Activated effector memory CD4-positive, alpha-beta T cell treated with anti-CD3 and anti-CD28 coated beads, Interleukin-2, amount 50 U/mL, for 16 hours (primary cell): ENCODE measurements around the gene CFAP99.

Experiments used
- DNase-seq: peaks from one replicate; pipeline ENCODE4 v3.0.0-alpha.2; 2020

The CFAP99 gene

DNA sequence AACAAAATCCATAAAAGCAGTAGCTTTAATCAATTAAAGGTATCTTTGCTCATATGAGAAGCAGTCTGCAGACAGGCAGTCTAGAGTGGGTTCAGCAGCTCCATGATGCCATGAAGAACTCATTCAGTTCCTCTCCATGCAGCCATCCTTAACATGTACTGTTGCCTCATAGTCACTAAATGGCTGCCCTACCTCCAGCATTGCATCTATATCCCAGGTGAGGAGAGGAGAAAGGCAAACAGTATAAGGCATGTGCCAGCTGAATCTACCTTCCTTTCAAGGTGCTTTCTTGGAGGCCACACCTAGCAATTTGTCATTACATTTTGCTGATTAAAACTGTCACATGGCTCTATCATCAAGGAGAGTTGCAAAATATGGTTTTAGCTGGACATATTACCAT, 13.2 kb downstream of the CFAP99 start:
- no peak for DNase-seq

DNA sequence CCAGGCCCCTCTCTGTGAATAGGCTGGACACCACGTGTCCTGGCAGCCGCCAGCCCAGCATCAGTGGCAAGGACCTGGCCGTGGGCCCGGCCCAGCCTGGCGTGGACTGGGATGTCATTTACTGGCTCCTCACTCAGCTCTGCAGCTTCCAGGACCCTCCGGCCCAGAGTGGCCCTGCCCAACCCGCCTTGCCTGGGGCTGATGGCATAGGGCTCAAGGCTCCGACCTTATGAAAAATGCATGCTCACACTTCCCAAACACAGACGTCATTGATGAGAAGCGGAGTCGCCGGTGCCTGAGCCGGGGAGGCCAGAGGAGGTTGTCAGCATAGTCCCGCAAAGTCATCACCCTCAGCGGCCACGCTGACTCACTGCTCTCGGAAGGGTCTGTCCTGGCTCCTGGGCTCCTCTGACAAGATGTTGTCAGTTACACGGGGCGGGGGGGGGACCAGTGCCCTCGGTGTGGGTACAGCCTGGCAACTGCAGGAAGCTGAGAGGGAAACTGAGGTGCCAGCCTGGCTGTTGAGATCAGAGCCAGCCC, 14.3 kb downstream of the CFAP99 start:
- DNase-seq: no peak

DNA sequence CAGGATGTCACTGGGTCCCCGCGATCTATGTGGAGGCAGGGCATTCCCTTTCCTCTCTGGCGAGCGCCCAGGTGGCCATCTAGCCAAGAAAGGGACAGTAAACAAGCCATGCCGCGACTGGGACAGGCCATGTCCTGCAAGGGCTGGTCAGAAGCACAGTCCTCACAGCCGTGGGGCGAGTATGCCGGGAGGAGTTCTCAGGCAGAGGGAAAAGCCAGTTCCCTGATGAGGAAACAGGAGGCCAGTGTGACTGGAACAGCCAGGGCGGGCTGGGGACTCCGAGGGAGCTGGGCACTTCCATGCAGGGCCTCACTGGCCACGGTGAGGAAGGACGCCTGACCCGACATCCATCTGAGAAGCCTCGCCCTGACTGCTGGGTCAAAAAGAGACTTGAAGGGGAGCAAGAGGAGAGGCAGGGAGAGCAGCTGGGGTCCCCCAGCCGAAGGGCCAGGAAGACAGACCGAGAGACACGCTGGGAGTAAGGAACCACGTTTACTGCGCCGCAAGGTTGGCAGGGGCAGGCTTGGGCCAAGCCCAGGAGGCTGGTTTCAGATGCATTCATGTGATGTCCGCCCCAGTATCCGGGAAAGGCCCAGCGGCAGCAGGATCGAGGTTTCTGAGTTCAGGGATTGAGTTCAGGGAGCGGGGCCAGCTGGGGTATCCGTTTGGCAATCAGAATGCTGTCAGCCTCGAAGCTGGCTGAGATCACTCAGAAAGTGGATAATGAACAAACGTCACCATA, 15.0 kb downstream of the CFAP99 start:
- DNase-seq: no peak

DNA sequence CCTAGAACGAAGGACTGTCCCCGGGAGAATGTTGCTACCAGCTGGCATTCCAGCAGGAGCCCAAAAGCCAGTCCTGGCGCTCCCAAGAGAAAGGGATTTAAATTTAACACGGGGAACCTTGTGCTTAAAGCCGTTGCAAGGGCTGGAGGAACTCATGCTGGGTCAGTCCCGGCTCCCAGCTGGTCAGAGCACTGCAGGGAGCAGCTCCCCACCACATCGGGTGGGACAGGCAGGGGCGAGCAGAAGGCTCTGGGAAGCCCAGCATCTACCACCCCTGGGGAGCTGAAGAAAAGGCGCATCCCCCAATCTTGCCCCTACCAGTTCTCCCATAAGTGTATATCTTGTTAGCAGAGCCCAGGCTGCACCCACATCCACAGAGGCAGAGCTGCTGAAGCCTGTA, 15.7 kb downstream of the CFAP99 start:
- no peak for DNase-seq

DNA sequence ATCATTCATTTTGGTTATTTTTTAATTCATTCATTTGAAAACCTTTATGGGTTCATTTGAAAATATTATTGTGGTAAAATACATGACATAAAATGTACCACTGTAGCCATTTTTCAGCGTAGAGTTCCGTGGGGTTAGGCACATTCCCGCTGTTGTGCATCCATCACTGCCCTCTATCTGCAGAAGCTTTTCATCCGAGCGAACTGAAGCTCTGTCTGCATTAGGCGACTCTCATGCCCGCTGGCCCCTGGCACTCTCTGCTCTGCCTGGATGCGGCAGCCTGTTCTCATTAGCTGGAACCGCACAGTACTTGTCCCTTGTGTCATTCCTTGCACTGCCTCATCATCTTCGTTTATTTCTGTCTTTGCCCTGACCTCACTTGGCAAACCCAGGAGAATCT, 17.5 kb downstream of the CFAP99 start:
- no peak for DNase-seq

DNA sequence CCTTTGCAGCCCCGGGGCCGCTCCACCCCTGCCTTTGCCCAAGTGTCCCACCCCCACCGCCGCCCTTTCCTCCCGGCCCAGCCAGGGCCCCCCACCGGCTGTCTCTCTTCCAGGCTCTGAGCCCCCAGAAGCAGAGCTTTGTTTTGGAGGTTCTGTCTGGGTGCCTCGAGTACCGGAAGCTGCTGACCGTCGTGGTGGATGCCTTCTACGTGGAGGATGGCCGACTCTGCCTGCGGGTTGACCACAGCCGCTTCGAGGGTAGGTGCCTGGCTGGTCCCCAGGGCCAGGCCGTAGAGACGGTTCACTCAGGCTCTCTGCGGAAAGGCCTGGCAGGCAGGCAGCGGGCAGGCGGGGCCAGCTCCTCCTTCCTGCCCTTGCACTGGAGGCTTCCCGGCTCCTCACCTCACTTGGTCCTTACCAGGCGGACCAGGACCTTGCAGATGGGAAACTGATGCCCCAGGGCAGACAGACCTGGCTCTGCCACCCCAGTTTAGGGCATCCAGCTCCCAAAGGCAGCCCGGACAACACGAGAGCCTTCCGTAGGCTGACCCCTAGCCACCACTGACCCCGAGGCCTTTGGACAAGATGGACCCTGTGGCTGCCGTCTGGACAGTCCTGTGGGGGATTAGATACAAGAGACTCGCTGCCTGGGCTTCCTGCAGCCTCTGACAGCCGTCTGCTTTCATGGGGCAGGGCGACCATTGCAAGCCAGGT, 18.2 kb downstream of the CFAP99 start:
- no peak for DNase-seq

DNA sequence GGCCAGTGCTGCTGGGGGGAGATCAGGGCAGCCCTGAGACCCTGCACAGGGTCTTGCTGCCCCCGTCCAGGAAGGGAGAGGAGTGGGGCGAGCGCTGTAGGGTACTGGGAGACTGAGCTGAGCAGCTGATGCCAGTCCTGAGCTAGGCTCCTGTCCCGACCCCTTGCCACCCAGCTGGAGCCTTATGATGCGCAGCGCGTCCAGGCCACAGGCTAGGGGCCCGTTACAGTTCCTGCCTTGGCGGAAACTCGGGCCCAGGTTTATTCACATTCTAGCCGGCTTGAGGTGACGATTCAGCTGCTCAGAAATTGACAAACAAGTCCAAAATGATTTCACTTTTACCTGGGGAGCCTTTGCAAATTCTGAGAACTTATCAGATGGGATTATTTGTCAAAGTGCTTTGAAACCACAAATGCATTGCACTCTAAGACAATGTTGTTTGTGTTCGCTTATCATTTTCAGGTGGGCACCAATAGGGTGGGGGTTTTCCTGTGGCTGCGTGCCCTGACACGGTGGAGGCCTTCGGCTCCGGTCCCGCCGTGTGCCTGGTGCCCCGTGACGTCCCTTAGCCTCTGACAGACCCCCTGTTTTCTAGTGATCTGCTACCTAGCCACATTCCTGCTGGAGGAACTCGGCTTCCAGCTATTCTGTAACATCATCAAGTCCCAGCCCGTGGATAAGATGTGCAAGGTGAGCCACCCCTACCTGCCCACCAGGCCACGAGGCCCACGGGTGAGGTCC, 18.9 kb downstream of the CFAP99 start:
- no peak for DNase-seq

DNA sequence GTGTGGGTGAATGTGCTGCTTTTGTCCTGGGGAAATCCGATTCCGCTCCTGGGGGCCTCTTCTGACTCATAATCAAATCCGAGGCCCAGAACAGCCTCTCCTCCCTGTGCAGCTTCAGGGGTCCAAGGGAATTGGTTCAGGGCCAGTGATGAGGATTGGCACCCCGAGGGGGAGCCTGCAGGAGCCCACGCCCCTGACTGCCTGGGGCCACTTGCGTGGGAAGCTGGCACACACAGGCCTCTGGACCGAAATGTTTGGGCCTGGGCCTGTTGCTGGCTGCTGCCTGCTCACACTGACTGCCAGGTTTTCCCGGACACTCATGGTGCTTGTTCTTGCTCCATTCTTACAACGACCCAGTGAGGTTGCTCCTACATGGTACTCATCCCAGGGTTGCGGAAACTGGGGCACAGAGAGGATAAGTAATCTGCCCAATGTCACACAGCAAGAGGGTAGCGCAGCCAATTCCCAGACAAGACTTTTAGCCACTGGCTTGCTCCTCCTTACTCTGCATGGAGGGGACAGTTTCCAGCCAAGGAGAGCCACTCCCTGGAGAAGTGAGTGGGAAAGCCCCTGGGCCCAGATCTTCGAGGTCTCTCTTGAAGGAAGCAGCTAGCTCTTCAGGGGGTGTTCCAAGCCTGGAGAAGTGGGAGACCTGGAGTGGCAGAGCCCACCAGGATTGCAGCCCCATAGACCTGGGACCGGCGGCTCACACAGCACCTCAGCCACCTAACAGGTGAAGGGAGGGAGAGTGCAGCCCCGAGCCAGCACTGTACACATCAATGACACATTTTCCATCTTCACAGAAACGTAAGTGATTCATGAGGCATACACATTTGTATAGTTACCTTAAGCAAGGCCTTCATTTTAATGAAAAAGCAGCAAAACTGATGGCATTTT, 20.3 kb downstream of the CFAP99 start:
- no peak for DNase-seq

DNA sequence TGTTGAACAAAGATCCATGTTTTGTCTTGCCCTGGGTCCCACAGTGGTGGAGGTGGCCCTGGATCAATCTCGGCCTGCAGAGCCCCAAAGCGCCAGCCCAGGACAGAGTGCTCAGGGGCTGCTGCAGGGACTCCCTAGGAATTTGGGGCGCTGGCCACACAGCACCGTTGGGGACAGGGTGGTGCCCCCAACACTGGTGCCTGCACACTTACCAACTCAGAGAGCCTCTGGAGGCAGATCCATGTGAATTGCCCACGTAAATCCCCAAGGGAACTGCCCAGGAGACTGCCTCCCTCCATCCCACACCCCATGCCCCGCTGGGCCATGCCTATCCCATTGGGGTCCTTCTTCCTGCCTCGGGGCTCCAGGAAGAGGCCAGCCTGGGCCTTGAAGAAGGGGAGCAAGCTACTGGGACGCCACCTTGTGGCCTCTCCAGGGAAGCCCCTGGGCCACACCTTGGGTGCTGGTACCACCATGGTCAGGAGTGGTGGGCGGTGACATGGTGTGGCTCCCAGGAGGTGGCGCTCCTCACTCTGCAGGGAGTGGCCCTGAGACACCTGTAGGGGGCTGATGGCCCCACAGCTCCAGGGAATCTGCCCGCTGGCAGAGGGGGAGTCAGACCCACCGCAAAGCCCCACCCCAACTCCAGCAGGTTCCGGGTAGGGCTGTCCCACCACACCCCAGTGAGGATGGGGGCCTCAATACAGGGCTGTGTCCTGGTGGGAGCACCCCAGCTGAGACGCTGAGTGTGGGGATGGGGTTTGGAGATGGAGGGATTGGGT, 22.8 kb downstream of the CFAP99 start:
- peak; percentile 89 for DNase-seq

DNA sequence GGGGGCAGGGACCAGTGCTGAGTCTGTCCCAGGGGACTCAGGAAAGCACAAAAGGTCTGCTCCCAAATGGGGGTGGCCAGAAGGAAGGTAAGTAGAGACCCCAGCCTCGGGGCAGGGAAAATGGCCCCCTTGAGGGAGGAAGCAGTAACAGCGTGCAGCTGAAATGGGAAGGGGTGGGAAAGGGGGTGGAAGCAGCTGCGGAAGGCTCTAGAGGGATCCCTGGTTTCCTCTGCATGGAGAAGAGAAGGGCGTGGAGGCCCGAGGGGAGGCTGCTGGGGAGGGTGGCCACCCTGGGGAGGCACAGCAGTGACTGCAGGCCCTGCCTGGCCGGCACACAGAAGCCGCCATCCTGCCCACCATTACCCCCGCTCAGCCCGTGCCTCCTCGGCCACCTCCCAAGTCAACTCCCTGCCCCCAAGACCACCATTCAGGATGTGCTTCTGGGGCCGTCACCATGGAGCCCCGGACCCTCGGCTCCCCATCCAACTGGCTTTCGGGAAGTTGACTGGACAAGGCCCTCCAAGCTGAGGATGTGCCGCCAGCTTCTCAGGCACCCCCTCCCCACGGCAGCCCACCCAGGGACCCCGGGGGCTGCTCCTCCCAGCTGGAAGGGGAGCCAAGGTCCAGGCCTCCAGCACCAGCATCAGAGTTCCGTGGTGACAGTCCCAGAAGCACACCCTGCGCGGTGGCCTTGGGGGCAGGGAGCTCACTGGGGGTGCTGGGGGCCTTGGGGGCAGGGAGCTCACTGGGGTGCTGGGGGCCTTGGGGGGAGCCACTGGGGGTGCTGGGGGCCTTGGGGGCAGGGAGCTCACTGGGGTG, 23.6 kb downstream of the CFAP99 start:
- DNase-seq: no peak

DNA sequence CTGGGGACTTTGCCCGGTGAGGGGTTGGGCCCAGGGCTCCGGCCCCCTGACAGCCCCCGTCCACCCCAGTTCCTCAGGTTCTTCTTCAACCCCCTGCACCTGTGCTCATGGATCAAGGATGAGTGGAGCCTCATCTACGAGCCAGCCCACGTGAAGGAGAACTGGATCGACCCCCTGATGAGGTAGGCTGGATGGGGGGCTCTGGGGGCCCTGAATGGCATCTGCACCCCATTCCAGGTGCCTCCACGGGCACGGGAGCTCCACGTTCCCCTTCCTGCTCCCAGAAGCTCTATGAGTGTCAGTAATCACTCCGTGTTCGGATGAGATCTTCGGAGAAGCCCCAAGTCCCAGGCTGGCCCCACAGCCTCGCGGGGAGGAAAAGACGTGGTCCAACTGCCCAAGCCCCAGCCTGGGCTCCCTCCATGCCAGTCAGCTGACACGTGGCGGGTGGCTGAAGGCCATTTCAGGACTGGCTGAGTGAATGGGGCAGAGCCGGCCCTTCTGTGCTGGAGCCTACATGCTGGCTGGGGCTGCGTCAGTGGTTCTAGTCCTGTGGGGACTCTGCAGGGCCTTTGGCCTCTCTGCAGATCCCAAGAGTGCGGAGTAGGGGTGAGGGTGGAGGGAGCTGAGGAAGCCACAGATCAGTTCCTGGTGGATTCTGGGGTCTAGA, 24.4 kb downstream of the CFAP99 start:
- no peak for DNase-seq

DNA sequence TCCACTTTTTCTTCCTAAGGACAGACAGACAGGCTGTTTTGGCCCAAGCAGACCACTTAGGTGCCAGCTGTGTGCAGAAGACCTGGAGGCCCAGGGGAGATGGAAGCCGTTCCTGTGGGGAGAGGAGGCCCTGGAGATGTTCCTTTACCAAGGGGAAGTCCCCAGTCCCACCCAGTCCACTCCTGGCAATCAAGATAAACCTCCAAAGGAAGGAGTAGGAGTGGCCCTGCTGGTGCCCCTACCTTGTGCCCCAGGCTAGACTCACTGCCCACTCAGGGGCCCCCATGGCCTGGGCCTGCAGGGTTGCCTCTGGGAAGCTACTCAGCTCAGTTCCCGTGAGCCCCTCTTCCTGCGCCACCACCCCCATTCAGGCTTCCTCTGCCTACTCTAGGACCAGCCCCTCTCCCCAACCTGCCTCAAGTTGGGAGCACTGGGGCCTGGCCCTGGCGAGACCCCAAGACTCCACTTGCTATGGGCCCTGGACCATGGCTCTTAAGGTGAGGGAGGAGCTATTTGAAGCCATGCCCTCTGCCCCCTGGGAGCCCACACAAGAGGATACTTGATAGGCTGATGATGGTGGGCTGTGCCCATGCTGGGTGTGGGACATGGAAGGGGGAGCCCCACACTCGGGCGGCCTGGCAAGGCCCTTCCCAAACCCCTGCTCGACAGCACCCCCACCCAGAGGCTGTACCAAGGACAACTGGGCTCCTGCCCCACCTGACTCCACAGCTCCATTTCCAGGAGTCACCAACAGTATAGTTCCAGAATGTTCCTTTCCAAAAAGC, 25.4 kb downstream of the CFAP99 start:
- no peak for DNase-seq

DNA sequence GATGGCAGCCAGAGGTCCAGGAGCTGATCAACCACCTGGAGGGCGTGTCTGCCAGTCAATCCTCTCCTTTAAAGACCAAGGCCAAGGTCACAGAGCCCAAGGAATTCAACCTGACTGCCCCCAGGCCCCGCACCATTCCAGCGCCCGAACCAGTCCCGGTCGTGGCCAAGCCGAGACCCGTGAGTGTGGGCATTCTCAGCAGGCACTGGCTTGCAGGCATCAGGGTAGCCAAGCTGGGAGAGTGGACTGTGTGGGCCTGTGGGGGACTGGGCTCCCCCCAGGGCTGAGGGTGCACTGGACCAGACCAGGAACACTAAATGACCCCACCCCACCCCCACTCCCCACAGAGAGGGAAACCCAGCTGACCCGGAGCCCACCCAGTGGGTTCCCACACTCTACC, 26.4 kb downstream of the CFAP99 start:
- no peak for DNase-seq

DNA sequence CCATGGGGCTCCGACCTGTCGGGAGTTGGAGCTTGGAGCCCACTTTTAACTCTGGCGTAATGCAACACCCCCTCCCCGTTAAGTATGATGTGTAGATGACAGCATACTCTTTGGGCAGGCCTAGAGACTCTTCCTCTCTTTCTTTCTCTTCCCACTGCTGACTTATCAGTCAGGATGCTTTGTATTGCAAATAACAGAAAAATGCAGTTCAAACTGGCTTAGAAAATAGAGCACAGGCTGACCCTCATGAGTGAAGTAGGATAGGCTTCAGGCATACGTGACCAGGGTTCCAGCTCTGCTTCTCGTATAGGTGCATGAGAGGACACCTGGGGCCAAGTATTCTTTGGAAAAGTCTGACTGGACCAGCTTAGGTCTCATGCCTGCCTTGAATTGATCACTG, 26.8 kb downstream of the CFAP99 start:
- no peak for DNase-seq

DNA sequence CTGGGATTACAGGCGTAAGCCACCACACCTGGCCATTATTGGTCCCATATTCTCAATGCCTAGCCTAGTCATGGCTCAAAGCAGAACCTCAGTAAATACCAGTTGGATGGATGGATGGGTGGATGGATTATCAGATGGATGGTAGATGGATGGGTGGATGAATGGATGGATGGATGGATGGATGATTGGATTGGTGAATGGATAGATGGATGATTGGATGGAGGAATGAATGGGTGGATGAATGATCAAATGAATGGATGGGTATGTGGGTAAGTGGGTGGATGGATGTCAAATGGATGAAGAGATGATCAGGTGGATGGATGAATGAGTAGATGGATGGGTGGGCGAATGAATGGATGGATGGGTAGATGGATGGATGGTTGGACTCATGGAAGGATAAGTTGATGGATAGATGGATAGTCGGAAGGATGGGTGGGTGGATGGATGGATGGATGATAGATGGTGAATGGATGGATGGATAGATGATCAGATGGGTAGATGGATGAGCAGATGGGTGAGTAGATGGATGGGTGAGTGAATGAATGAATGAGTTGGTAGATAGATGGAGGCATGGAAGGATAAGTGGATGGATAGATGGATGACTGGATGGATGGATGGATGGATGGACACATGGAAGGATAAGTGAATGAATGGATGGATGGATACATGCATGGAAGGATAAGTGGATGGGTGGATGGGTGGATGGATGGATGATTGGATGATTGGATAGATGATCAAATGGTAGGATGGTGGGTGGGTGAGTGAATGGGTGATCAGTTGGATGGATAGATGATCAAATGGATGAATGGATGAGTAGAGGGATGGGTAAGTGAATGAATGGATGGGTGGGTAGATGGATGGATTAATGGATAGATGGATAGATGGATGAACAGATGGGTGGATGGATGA, 28.2 kb downstream of the CFAP99 start:
- DNase-seq: no peak

DNA sequence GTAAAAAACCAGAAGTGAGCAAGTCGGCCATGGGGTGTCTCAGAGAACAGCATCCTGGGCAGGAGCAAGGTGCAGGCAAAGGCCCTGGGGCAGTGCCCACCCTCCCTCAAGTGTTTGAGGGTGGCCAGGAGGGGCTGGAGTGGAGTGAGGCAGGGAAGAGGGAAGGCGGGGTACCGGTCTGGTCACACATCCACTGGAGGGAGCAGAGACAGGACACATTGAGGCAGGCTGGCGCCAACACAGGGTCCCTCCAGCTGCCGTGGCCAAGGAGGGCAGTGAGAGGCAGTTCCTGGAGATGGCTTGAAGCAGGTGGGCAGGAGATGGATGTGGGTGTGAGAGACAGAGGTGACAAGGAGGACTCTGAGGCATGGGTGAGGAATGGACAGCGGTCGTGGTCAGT, 29.8 kb downstream of the CFAP99 start:
- no peak for DNase-seq

DNA sequence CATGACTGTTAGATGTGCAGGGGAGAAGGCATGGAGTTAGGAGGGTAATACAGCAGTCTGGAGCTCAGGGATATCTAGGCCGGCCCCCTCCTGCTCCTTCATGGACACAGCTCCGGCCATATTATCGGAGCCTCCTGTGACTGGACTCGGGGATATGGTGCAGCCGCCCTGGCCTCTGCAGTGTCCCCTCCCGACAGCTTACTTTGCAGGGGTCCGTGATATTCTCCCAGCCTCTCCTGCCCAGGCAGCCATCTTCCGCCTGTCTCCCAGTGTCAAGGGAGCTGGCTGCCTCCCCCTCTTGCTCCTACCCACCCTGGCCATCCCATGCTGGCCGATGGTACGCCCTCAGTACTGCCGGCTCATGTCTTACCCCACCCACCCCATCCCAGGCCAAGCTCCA, 30.3 kb downstream of the CFAP99 start:
- DNase-seq: no peak
